ENCODE measurements around the gene MICU2. TPM values are rescaled to one million over a fixed set of nuclear protein-coding genes. Genes with fewer than 3 reads are reported as not detected.
A peak's percentile ranks its signal among the peaks of the same experiment; 100 is the strongest.

The MICU2 gene, protein sequence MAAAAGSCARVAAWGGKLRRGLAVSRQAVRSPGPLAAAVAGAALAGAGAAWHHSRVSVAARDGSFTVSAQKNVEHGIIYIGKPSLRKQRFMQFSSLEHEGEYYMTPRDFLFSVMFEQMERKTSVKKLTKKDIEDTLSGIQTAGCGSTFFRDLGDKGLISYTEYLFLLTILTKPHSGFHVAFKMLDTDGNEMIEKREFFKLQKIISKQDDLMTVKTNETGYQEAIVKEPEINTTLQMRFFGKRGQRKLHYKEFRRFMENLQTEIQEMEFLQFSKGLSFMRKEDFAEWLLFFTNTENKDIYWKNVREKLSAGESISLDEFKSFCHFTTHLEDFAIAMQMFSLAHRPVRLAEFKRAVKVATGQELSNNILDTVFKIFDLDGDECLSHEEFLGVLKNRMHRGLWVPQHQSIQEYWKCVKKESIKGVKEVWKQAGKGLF
- polyA plus RNA-seq (2013, experiment 1 of 2), result 37.2 TPM
- polyA plus RNA-seq (2013, experiment 2 of 2), result 37.5 TPM

DNA sequence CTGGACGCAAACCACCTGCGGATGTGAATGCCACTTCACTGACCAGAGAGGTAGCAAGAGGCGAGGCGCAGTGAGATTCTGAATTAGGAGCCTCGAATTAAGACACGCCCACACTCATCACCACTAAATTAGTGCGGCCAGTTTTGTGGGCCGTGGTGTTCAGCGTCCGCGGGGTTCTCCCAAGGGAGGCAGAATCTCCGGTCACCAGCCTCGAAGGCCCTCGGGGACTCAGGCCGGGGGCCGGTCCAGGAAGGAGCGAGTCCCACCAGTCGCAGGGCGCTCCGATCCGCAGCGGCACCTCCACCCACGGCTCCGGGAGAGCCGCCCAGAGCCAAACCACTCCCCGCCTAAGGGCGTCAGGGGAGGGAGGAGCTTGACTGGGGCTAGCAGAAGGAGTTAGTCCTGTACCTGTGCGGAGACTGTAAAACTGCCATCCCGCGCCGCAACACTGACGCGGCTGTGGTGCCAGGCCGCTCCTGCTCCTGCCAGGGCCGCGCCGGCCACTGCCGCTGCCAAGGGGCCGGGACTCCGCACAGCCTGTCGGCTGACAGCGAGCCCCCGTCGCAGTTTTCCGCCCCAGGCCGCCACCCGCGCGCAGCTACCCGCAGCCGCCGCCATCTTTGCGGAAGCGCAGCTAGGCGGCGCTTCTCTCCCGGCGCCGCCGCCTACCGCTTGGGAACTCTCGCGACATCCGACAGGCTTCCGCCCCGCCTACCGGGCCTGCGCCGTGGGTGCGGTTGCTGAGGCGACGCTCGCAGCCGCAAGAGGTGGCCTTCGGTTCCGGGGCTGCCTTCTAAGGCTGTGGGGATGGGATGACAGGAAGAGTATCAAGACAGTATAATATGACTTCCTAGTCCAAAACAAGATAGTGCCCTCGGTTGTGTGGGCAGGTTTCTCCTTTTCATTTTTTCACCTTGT, at the start of gene MICU2:
MICU2 (minus strand) TSS at position 640 of the 918 bp plus-strand sequence; CDS start at position 618, 22 bp downstream.
- DNase-seq, result peak; percentile 97
- WGBS (ENCODE audit: extremely low coverage, insufficient coverage, low lambda C conversion rate), result no CpG with 5 or more reads among the region's 77 CpGs
- Histone ChIP-seq H3K4me3 (ENCODE audit: low read length) (peak within 1 kb of the TSS; percentile 78), H2AK5ac (ENCODE audit: low read length) (no peak within 1 kb of the TSS), H3K4ac (ENCODE audit: low read depth, low read length) (peak within 1 kb of the TSS; percentile 60), H3K36me3 (ENCODE audit: control insufficient read depth, insufficient read depth, low read length) (no peaks in the 10 kb centered on the region), H3K27ac (ENCODE audit: low read depth, low read length) (peak within 1 kb of the TSS; percentile 96), H3K18ac (ENCODE audit: low read length) (peak within 1 kb of the TSS; percentile 85), H3K56ac (ENCODE audit: low read length) (peak within 1 kb of the TSS; percentile 99), H2BK15ac (replicated peaks; ENCODE audit: low read depth) (no peak within 1 kb of the TSS), H4K8ac (ENCODE audit: low read depth, low read length) (peak within 1 kb of the TSS; percentile 56), H2BK120ac (ENCODE audit: low read depth, low read length) (no peak within 1 kb of the TSS), H3K4me2 (ENCODE audit: low read length) (peak within 1 kb of the TSS; percentile 62), H3K79me1 (ENCODE audit: low read length) (peaks cover 8% of the 10 kb centered on the region), H3K9ac (ENCODE audit: low read length) (peak within 1 kb of the TSS; percentile 93), H4K5ac (ENCODE audit: low read length) (no peak within 1 kb of the TSS), H3K4me1 (ENCODE audit: control insufficient read depth, low read depth, low read length) (no peaks in the 10 kb centered on the region), H3K27me3 (ENCODE audit: insufficient read depth, low read length, poor library complexity) (no peaks in the 10 kb centered on the region), H2BK5ac (ENCODE audit: low read length) (peak within 1 kb of the TSS; percentile 66), H3K23ac (ENCODE audit: low read length) (no peak within 1 kb of the TSS), H3K79me2 (ENCODE audit: control insufficient read depth, insufficient read depth, low read length) (peaks cover 10% of the 10 kb centered on the region)

DNA sequence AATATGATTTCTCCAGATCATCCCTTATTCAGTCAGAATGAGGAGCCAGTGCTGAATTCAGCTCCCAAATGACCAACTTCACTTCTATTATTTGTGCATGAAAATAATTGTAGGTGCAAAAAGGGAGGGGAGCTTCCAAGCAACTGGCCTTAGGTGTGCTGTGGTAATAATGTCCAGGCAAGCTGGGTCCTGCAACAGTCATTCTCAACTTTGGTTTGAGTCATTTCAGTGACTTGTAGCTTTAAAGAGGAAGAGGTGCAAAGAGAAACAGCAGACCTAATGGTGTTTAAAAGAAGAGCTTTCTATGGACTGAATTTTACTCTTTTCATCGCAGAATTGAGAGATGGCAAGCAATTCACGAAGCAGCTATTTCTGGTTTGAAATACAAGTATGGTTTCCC, 37.7 kb upstream of the MICU2 start:
- H3K4me3 ChIP-seq (ENCODE audit: low read length), result no peak overlapping the region
- H3K4ac ChIP-seq (ENCODE audit: low read depth, low read length), result no peak overlapping the region
- no peak overlapping the region for H4K5ac ChIP-seq (ENCODE audit: low read length)
- H2BK5ac ChIP-seq (ENCODE audit: low read length), result no peak overlapping the region
- H3K36me3 ChIP-seq (ENCODE audit: control insufficient read depth, insufficient read depth, low read length), result no peaks in the 10 kb centered on the region
- no peak overlapping the region for H3K56ac ChIP-seq (ENCODE audit: low read length)
- no peaks in the 10 kb centered on the region for H3K4me1 ChIP-seq (ENCODE audit: control insufficient read depth, low read depth, low read length)
- no peak overlapping the region for H2BK15ac ChIP-seq (replicated peaks; ENCODE audit: low read depth)
- no peaks in the 10 kb centered on the region for H3K79me2 ChIP-seq (ENCODE audit: control insufficient read depth, insufficient read depth, low read length)
- H2BK120ac ChIP-seq (ENCODE audit: low read depth, low read length), result no peak overlapping the region
- no peak overlapping the region for H3K4me2 ChIP-seq (ENCODE audit: low read length)
- no peak for DNase-seq
- no peak overlapping the region for H3K23ac ChIP-seq (ENCODE audit: low read length)
- WGBS (ENCODE audit: extremely low coverage, insufficient coverage, low lambda C conversion rate), result no CpG with 5 or more reads among the region's 2 CpGs
- H3K27ac ChIP-seq (ENCODE audit: low read depth, low read length), result no peak overlapping the region
- no peak overlapping the region for H4K8ac ChIP-seq (ENCODE audit: low read depth, low read length)
- H3K9ac ChIP-seq (ENCODE audit: low read length), result no peak overlapping the region
- no peaks in the 10 kb centered on the region for H3K27me3 ChIP-seq (ENCODE audit: insufficient read depth, low read length, poor library complexity)
- no peak overlapping the region for H3K18ac ChIP-seq (ENCODE audit: low read length)
- no peak overlapping the region for H2AK5ac ChIP-seq (ENCODE audit: low read length)
- no peaks in the 10 kb centered on the region for H3K79me1 ChIP-seq (ENCODE audit: low read length)

DNA sequence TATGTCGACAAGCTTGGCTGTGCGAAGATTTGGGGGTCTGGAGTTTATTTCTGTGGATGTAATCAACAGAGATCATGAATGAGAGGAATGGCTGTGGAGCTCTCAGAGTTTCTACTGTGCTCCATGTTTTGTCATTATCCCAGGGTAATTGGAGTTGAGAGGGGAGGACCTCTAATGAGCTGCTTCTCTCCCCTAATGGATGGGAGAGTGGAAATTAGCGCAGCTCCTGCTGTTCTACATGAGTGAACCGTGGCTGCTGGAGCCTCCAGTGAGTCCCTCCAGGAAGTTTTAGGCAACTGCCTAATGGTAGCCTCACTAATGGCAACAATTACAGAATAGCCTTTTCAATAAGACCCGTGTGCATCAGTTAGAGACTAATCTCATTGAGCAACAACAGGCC, 35.6 kb upstream of the MICU2 start:
- Histone ChIP-seq H3K4me1 (ENCODE audit: control insufficient read depth, low read depth, low read length) (no peaks in the 10 kb centered on the region), H2BK15ac (replicated peaks; ENCODE audit: low read depth) (no peak overlapping the region), H3K4me2 (ENCODE audit: low read length) (no peak overlapping the region), H3K4ac (ENCODE audit: low read depth, low read length) (no peak overlapping the region), H3K4me3 (ENCODE audit: low read length) (no peak overlapping the region), H3K27me3 (ENCODE audit: insufficient read depth, low read length, poor library complexity) (no peaks in the 10 kb centered on the region), H3K36me3 (ENCODE audit: control insufficient read depth, insufficient read depth, low read length) (no peaks in the 10 kb centered on the region), H3K56ac (ENCODE audit: low read length) (no peak overlapping the region), H2BK120ac (ENCODE audit: low read depth, low read length) (no peak overlapping the region), H3K79me2 (ENCODE audit: control insufficient read depth, insufficient read depth, low read length) (no peaks in the 10 kb centered on the region), H3K23ac (ENCODE audit: low read length) (no peak overlapping the region), H2AK5ac (ENCODE audit: low read length) (no peak overlapping the region), H4K5ac (ENCODE audit: low read length) (no peak overlapping the region), H3K27ac (ENCODE audit: low read depth, low read length) (no peak overlapping the region), H3K18ac (ENCODE audit: low read length) (no peak overlapping the region), H4K8ac (ENCODE audit: low read depth, low read length) (no peak overlapping the region), H3K79me1 (ENCODE audit: low read length) (no peaks in the 10 kb centered on the region), H2BK5ac (ENCODE audit: low read length) (no peak overlapping the region), H3K9ac (ENCODE audit: low read length) (no peak overlapping the region)
- no CpG with 5 or more reads among the region's 5 CpGs for WGBS (ENCODE audit: extremely low coverage, insufficient coverage, low lambda C conversion rate)
- no peak for DNase-seq

DNA sequence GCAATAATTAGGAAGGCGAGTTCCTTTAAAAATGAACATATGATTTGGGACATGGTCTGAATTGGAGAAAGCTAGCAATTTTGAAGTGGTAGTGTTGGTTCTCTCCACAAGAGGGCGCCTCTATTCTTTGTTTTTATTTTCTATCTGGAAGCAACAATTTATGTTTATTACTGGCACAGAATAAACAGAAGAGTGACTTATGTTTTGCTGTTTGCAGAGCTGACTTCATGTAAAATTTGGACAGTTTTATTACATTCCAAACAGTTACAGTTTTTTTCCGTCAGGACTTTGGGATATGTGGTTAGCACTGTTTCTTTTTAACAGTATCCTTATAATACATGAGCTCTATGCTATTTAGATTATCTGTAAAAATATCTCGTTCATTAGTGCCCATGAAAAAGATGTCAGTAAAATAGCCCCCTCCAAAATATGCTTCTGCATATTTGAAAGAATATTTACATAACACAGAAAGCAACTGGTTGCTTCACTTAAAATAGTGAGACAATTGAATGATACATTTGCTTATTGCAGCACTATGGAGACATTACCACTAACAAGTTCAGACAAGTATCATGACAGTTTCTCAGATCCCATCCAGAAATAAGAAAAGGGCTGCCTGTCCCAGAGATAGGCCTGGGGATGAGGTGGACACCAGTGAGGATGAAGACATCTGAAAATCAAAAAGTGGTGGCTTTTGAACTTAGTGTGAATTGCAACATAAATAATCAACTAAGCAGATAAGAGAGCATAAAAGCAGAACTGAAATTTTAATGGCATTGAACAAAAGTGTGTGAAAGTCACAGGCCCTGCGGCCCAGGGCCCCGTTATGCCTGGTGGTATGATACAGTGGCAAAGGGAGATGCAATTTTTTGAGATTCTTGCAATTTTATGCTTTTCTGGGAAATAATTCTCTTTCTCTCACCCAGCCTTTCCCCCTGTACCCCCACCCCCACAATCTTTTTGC, 34.6 kb upstream of the MICU2 start:
- Histone ChIP-seq H3K36me3 (ENCODE audit: control insufficient read depth, insufficient read depth, low read length) (no peaks in the 10 kb centered on the region), H3K4me2 (ENCODE audit: low read length) (no peak overlapping the region), H2BK120ac (ENCODE audit: low read depth, low read length) (no peak overlapping the region), H3K56ac (ENCODE audit: low read length) (no peak overlapping the region), H3K9ac (ENCODE audit: low read length) (no peak overlapping the region), H3K4ac (ENCODE audit: low read depth, low read length) (no peak overlapping the region), H3K27ac (ENCODE audit: low read depth, low read length) (no peak overlapping the region), H3K23ac (ENCODE audit: low read length) (no peak overlapping the region), H2BK5ac (ENCODE audit: low read length) (no peak overlapping the region), H3K4me3 (ENCODE audit: low read length) (no peak overlapping the region), H4K8ac (ENCODE audit: low read depth, low read length) (no peak overlapping the region), H3K79me1 (ENCODE audit: low read length) (no peaks in the 10 kb centered on the region), H3K27me3 (ENCODE audit: insufficient read depth, low read length, poor library complexity) (no peaks in the 10 kb centered on the region), H2AK5ac (ENCODE audit: low read length) (no peak overlapping the region), H4K5ac (ENCODE audit: low read length) (no peak overlapping the region), H3K4me1 (ENCODE audit: control insufficient read depth, low read depth, low read length) (no peaks in the 10 kb centered on the region), H3K79me2 (ENCODE audit: control insufficient read depth, insufficient read depth, low read length) (no peaks in the 10 kb centered on the region), H3K18ac (ENCODE audit: low read length) (no peak overlapping the region), H2BK15ac (replicated peaks; ENCODE audit: low read depth) (no peak overlapping the region)
- DNase-seq, result peak; percentile 7
- no CpG with 5 or more reads among the region's 6 CpGs for WGBS (ENCODE audit: extremely low coverage, insufficient coverage, low lambda C conversion rate)

DNA sequence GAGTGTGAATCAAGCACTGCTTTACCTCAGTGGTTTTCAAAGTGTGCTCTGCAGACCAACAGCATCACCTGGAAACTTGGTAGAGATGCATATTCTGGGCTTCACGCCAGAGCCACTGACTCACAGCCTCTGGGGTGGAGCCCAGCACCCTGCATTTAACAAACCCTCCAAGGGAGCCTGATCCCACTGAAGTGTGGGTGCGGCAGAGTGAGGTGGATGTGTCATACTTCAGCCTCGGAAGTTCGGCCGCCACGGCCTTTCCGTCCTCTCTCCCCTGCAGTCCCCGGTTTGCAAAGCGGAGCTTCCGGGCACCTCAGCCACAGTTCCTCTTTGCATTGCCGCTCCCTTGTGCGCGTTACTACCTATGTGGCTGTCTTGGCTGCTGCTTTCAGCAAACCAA, 33.3 kb upstream of the MICU2 start:
- DNase-seq, result no peak

More for the DNA sequence above, 33.3 kb upstream of the MICU2 start:
- whole genome bisulfite sequencing (ENCODE audit: extremely low coverage, insufficient coverage, low lambda C conversion rate), result no CpG with 5 or more reads among the region's 13 CpGs
- Histone ChIP-seq H3K4me3 (ENCODE audit: low read length) (no peak overlapping the region), H3K79me1 (ENCODE audit: low read length) (no peaks in the 10 kb centered on the region), H2BK120ac (ENCODE audit: low read depth, low read length) (no peak overlapping the region), H3K4me1 (ENCODE audit: control insufficient read depth, low read depth, low read length) (no peaks in the 10 kb centered on the region), H3K27me3 (ENCODE audit: insufficient read depth, low read length, poor library complexity) (no peaks in the 10 kb centered on the region), H2BK15ac (replicated peaks; ENCODE audit: low read depth) (no peak overlapping the region), H3K23ac (ENCODE audit: low read length) (no peak overlapping the region), H2AK5ac (ENCODE audit: low read length) (no peak overlapping the region), H3K36me3 (ENCODE audit: control insufficient read depth, insufficient read depth, low read length) (no peaks in the 10 kb centered on the region), H3K79me2 (ENCODE audit: control insufficient read depth, insufficient read depth, low read length) (no peaks in the 10 kb centered on the region), H4K8ac (ENCODE audit: low read depth, low read length) (no peak overlapping the region), H2BK5ac (ENCODE audit: low read length) (no peak overlapping the region), H3K9ac (ENCODE audit: low read length) (no peak overlapping the region), H4K5ac (ENCODE audit: low read length) (no peak overlapping the region), H3K4ac (ENCODE audit: low read depth, low read length) (no peak overlapping the region), H3K18ac (ENCODE audit: low read length) (no peak overlapping the region), H3K4me2 (ENCODE audit: low read length) (no peak overlapping the region), H3K27ac (ENCODE audit: low read depth, low read length) (no peak overlapping the region), H3K56ac (ENCODE audit: low read length) (no peak overlapping the region)
